Right ventricle myocardium superior (tissue), 1 donor: ENCODE data around the gene NHS. TPM values are rescaled to one million over a fixed set of nuclear protein-coding genes. Genes with fewer than 3 reads are reported as not detected.

Source experiments
- ATAC-seq: fragments of 200-7000 bp; cut with Tn5 transposase; one replicate; pipeline ENCODE4 v1.9.1; 2020; ENCODE audit warnings: mild to moderate bottlenecking; ENCODE audit not compliant: poor library complexity
- DNase-seq: peaks from one replicate; pipeline ENCODE4 v3.0.0-alpha.2; 2020
- intact Hi-C: fragments of 100-400 bp; cut with DNase I; formaldehyde crosslinking; loops from one replicate; pipeline ENCODE4 v1.11.2; 2022
- total RNA-seq: library from RNA; stranded (reverse); fragmentation: NEBNext Ultra II Directional; extraction: Animal tissue kit (Norgen Biotek cat#: 25700); gene quantifications from one replicate; pipeline ENCODE4 v1.2.1, GENCODE V29; 2021
- donor health status: DM: no; HTN: yes; CAD: no; lungs with severe emphysema.

Gene NHS
- total RNA-seq, 1 donor from 2014 or later: 1.2 TPM

GRCh38 chrX:17719711-17720110, 344.7 kb downstream of the NHS start:
- intact Hi-C loops: no loop called here
- ATAC-seq (no peak), DNase-seq (no peak)

- no peak for ATAC-seq
- intact Hi-C loops: no loop called here
- no peak for DNase-seq
Observed at GRCh38 chrX:17721715-17722114, 346.7 kb downstream of the NHS start.

- intact Hi-C loops: no loop called here
- DNase-seq: no peak
- ATAC-seq: no peak
Observed at GRCh38 chrX:17725181-17725580, 350.2 kb downstream of the NHS start.

GRCh38 chrX:17732138-17732783, 357.3 kb downstream of the NHS start:
- intact Hi-C loops: no loop called here

GRCh38 chrX:17735406-17735805, 360.4 kb downstream of the NHS start:
- DNase-seq (no peak), ATAC-seq (no peak)
- intact Hi-C loops: no loop called here

More at GRCh38 chrX:17732138-17732783, 357.3 kb downstream of the NHS start:
- ATAC-seq (no peak), DNase-seq (no peak)

GRCh38 chrX:17736478-17736855, 361.5 kb downstream of the NHS start:
- ATAC-seq (no peak), DNase-seq (no peak)
- intact Hi-C loops: no loop called here

GRCh38 chrX:17736856-17737709, 362.1 kb downstream of the NHS start, which contains the start of gene SCML1:
Gene SCML1, plus strand, starts transcription at chrX:17737493. Its CDS starts 6,694 bp downstream, at chrX:17744187.
- peak; percentile 95 for ATAC-seq
- DNase-seq: peak; percentile 98
- intact Hi-C loops: no loop called here

- intact Hi-C loops: no loop called here
- no peak for ATAC-seq
Observed at GRCh38 chrX:17737710-17737985, 362.6 kb downstream of the NHS start.

GRCh38 chrX:17737986-17738713, 363.1 kb downstream of the NHS start:
- intact Hi-C loops: no loop called here

More at GRCh38 chrX:17737710-17737985, 362.6 kb downstream of the NHS start:
- no peak for DNase-seq

GRCh38 chrX:17738737-17739535, 363.9 kb downstream of the NHS start:
- intact Hi-C loops: no loop called here
- ATAC-seq (no peak), DNase-seq (no peak)

More at GRCh38 chrX:17737986-17738713, 363.1 kb downstream of the NHS start:
- DNase-seq (peak; percentile 52), ATAC-seq (peak; percentile 24)

- ATAC-seq (no peak), DNase-seq (no peak)
- intact Hi-C loops: no loop called here
Observed at GRCh38 chrX:17740137-17741122, 365.4 kb downstream of the NHS start.

GRCh38 chrX:17741123-17741511, 366.1 kb downstream of the NHS start:
- intact Hi-C loops: no loop called here
- ATAC-seq: no peak

GRCh38 chrX:17743913-17744312, 368.9 kb downstream of the NHS start:
- DNase-seq: no peak
- no peak for ATAC-seq
- intact Hi-C loops: no loop called here

More at GRCh38 chrX:17741123-17741511, 366.1 kb downstream of the NHS start:
- no peak for DNase-seq

GRCh38 chrX:17744896-17745523, 370.0 kb downstream of the NHS start:
- no peak for ATAC-seq
- no peak for DNase-seq
- intact Hi-C loops: no loop called here

GRCh38 chrX:17747692-17748091, 372.7 kb downstream of the NHS start:
- intact Hi-C loops: no loop called here

GRCh38 chrX:17748684-17749083, 373.7 kb downstream of the NHS start:
- no peak for ATAC-seq
- intact Hi-C loops: no loop called here

More at GRCh38 chrX:17747692-17748091, 372.7 kb downstream of the NHS start:
- ATAC-seq (no peak), DNase-seq (no peak)

GRCh38 chrX:17750436-17750835, 375.4 kb downstream of the NHS start:
- DNase-seq (no peak), ATAC-seq (no peak)
- intact Hi-C loops: no loop called here

More at GRCh38 chrX:17748684-17749083, 373.7 kb downstream of the NHS start:
- DNase-seq: no peak
